Measurements from ENCODE around the gene ROCK2. TPM values are rescaled to one million over a fixed set of nuclear protein-coding genes. Genes with fewer than 3 reads are reported as not detected.

ROCK2 gene
- total RNA-seq, 4 donors from 2014 or later: 110 to 197 (median 155) TPM

DNA sequence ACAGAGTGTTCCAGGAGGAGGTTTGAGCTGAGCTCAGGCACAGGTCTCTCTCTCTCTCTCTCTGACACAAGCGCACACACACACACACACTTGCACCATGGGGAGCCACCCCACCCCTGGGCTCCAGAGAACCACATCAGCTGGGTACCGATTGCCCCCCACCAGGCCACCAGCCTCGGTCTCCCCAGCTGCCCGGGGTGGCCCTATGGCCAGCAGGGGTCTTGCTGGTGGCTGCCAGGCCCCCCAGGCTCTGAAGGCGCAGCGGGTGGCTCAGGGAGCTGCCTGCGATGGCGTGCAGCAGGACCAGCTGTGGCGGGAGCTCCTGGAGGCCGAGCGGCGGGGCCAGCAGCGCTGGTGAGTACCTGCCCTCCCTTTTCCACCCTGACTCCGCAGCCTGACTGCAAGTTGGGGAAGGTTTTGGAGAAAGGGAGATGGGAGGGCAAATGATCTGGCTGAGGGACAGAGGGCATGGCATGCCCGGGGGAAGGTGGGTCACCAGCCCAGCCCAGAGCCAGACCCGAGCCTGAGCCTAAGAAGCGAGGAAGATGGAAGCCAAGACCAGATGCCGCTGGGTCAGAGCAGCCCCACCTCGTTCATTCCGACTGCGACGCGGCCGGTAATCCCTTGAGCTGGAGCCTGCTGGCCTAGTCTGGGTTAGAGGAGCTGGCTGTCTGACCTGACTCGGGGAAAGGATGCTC is 211.0 kb downstream of the ROCK2 start:
- TF ChIP-seq, protein P1, sequence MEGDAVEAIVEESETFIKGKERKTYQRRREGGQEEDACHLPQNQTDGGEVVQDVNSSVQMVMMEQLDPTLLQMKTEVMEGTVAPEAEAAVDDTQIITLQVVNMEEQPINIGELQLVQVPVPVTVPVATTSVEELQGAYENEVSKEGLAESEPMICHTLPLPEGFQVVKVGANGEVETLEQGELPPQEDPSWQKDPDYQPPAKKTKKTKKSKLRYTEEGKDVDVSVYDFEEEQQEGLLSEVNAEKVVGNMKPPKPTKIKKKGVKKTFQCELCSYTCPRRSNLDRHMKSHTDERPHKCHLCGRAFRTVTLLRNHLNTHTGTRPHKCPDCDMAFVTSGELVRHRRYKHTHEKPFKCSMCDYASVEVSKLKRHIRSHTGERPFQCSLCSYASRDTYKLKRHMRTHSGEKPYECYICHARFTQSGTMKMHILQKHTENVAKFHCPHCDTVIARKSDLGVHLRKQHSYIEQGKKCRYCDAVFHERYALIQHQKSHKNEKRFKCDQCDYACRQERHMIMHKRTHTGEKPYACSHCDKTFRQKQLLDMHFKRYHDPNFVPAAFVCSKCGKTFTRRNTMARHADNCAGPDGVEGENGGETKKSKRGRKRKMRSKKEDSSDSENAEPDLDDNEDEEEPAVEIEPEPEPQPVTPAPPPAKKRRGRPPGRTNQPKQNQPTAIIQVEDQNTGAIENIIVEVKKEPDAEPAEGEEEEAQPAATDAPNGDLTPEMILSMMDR (IDR thresholded peaks at IDR 0.05): no peak
- DNase-seq (ENCODE audit: low spot score) (no peak), ATAC-seq (ENCODE audit: low FRiP score) (no peak)

DNA sequence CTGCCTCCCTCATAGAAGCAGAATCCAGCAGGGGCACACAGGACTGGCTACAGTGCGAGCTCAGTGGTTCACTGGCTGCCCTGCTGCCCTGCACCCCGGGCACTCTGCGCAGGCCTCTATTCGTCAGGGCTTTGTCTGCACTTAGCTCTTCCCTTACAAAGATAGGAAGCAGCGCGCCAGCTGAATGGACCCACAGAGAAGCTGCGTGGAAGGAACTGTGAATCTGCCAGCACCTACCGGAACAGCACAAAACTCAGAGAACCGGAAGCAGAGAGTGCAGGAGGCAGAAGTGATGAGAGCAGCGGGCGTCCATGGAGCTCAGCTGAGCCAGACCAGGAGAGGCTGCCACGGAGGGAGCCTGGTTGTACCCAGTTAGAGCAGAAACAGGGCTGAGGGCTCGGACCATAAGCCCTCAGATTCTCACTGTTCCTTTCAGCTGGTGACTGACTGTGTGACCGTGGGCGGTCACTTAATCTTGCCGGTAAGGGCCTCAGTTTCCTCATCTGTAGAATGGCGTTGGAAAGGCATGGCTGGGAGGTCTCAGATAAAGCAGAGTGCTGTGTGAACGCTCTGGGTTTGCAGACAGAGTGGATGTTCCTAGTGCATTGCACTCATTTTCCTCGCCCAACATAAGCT is 212.3 kb downstream of the ROCK2 start:
- TF ChIP-seq, protein P1 (IDR thresholded peaks at IDR 0.05): no peak
- DNase-seq (ENCODE audit: low spot score): no peak

DNA sequence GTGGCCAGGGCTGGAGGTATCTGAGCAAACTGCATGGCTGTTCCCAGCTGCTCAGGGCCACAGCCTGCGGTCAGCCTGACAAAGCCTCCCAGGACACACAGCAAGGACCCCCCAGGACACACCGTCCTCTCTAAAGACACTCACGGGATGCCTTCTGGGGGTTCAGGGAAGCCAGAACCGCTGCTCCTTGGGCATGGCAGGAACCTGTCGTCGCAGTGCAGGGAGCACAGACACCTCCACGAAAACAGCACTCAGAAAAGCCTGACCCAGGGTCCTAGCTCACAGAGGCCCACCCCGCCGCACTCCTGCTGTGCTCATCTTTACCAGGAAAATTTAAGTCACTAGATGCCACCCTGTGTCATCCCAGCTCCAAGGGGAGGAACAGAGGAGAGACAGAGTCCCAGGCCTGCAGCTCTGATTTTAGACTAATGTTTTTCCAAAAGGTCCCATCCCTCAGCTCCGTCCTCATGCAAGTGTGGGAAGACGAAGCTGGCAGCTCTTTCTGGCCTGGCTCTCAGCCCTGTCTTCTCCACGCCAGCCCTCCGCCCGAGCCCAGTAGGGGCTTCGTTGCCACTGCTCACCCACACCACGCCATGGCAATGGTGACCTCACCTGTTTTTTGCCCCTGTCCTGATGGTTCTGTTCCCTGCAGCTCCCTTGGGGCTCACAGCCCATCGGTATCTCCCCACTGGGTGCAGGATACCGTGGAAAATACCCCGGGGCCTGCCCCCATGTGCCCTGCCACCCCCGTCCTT is 213.1 kb downstream of the ROCK2 start:
- DNase-seq (ENCODE audit: low spot score) (no peak), ATAC-seq (ENCODE audit: low FRiP score) (no peak)
- TF ChIP-seq, protein P1 (IDR thresholded peaks at IDR 0.05): no peak

More for the DNA sequence above, 212.3 kb downstream of the ROCK2 start:
- ATAC-seq (ENCODE audit: low FRiP score): no peak

Small RNAs within 50 kb of the gene (small RNA-seq; reads per million reads assigned to genes)
- gene RNU6-1081P: not detected

Other genes starting within 250 kb of the ROCK2 start
- gene SLC66A3, start 189.2 kb downstream of the ROCK2 start, total RNA-seq: 10 to 100 TPM; 32.5 to 68.7 (median 59.0) TPM
- gene E2F6, start 121.5 kb upstream of the ROCK2 start, total RNA-seq: 10 to 100 TPM; 14.5 to 32.8 (median 25.8) TPM
- gene GREB1, start 189.4 kb upstream of the ROCK2 start, total RNA-seq: 10 to 100 TPM in 1 of 4 donors, 1 to 10 TPM in 3; 1.9 to 12.4 (median 4.1) TPM

Data from omental fat pad (tissue), 4 donors.